GM23338 (cell line): Measurements from ENCODE around the gene SLC23A3. TPM values are rescaled to one million over a fixed set of nuclear protein-coding genes. Genes with fewer than 3 reads are reported as not detected.

Source experiments
- ATAC-seq: fragments of 200-7000 bp; cut with Tn5 transposase; 3 replicates; pipeline ENCODE4 v1.9.1; 2020
- DNase-seq: peaks from one replicate; pipeline ENCODE4 v3.0.0-alpha.2; 2015; ENCODE audit warnings: low spot score
- H2AFZ ChIP-seq: fragments of 200-600 bp; sonication (generic); 2 replicates; pipeline ENCODE4 v1.8.0; 2016; ENCODE audit warnings: antibody characterized with exemption, mild to moderate bottlenecking, moderate library complexity
- H3F3A ChIP-seq: fragments of 200-600 bp; sonication (generic); replicated peaks from 2 replicates; pipeline ENCODE4 v1.8.0; 2017; ENCODE audit warnings: antibody characterized with exemption, mixed run types, low read depth
- H3K27ac ChIP-seq: fragments of 200-600 bp; sonication (generic); 2 replicates; pipeline ENCODE4 v1.6.1; 2016; ENCODE audit warnings: low read depth
- H3K27me3 ChIP-seq: fragments of 200-600 bp; sonication (generic); 2 replicates; pipeline ENCODE4 v1.8.0; 2016; ENCODE audit warnings: mild to moderate bottlenecking, mixed run types, moderate library complexity; ENCODE audit not compliant: insufficient read depth
- H3K36me3 ChIP-seq: fragments of 200-600 bp; sonication (generic); 2 replicates; pipeline ENCODE4 v1.8.0; 2016; ENCODE audit warnings: mild to moderate bottlenecking; ENCODE audit not compliant: insufficient read depth
- H3K4me1 ChIP-seq: fragments of 200-600 bp; sonication (generic); 2 replicates; pipeline ENCODE4 v1.8.0; 2016; ENCODE audit warnings: mild to moderate bottlenecking, moderate library complexity; ENCODE audit not compliant: insufficient read depth
- H3K4me2 ChIP-seq: fragments of 200-600 bp; sonication (generic); 2 replicates; pipeline ENCODE4 v1.7.1; 2017; ENCODE audit warnings: mixed run types
- H3K4me3 ChIP-seq: fragments of 200-600 bp; sonication (generic); 2 replicates; pipeline ENCODE4 v1.6.1; 2016; ENCODE audit warnings: mixed run types
- H3K79me2 ChIP-seq: fragments of 200-600 bp; sonication (generic); replicated peaks from 2 replicates; pipeline ENCODE4 v1.8.0; 2017; ENCODE audit warnings: mild to moderate bottlenecking; ENCODE audit not compliant: insufficient read depth
- H3K9me2 ChIP-seq: fragments of 200-600 bp; sonication (generic); 2 replicates; pipeline ENCODE4 v1.8.0; 2017; ENCODE audit not compliant: insufficient read depth
- H4K20me1 ChIP-seq: fragments of 200-600 bp; sonication (generic); replicated peaks from 2 replicates; pipeline ENCODE4 v1.8.0; 2017; ENCODE audit warnings: mild to moderate bottlenecking; ENCODE audit not compliant: insufficient read depth
- H3K27ac Mint-ChIP-seq: 2 replicates; pipeline ENCODE4 v1.8.0; 2020; ENCODE audit warnings: inconsistent platforms, mild to moderate bottlenecking, moderate library complexity, mixed read lengths
- H3K27me3 Mint-ChIP-seq: 3 replicates; pipeline ENCODE4 v1.8.0; 2022; ENCODE audit warnings: low read depth, mild to moderate bottlenecking, moderate library complexity, mixed read lengths, inconsistent platforms; ENCODE audit not compliant: insufficient read depth, poor library complexity
- H3K36me3 Mint-ChIP-seq: 3 replicates; pipeline ENCODE4 v1.8.0; 2021; ENCODE audit warnings: low read depth, mild to moderate bottlenecking, inconsistent platforms, moderate library complexity, mixed read lengths
- H3K4me1 Mint-ChIP-seq: 3 replicates; pipeline ENCODE4 v1.8.0; 2020; ENCODE audit warnings: mild to moderate bottlenecking, inconsistent platforms, mixed read lengths
- H3K4me3 Mint-ChIP-seq: 3 replicates; pipeline ENCODE4 v1.8.0; 2021; ENCODE audit warnings: moderate library complexity, mild to moderate bottlenecking, inconsistent platforms, mixed read lengths
- H3K9me3 Mint-ChIP-seq: 3 replicates; pipeline ENCODE4 v1.8.0; 2020; ENCODE audit warnings: moderate library complexity, mild to moderate bottlenecking, inconsistent platforms, mixed read lengths
- ETS1 ChIP-seq: IDR thresholded peaks from 2 replicates; pipeline ENCODE4 v1.6.1; 2016; ENCODE audit warnings: antibody characterized with exemption
- EZH2 ChIP-seq: fragments of 200-600 bp; sonication (generic); IDR thresholded peaks from one replicate; pipeline ENCODE4 v1.8.0; 2017; ENCODE audit warnings: antibody characterized with exemption, mild to moderate bottlenecking, low read depth; ENCODE audit not compliant: unreplicated experiment
- EZH2phosphoT487 ChIP-seq: fragments of 200-600 bp; sonication (generic); IDR thresholded peaks from one replicate; pipeline ENCODE4 v1.8.1; 2018; ENCODE audit warnings: antibody characterized with exemption; ENCODE audit not compliant: unreplicated experiment
- NANOG ChIP-seq: IDR thresholded peaks from 2 replicates; pipeline ENCODE4 v1.6.1; 2016; ENCODE audit warnings: antibody characterized with exemption, borderline replicate concordance
- polyA plus RNA-seq: library from polyadenylated mRNA; unstranded; fragments of >200 nt; fragmentation: Nextera tagmentation; extraction: Ambion mirVana; gene quantifications from 2 replicates; pipeline ENCODE4 v1.2.1, GENCODE V29; 2016
- total RNA-seq: library from RNA; depleted of rRNA; stranded (reverse); fragments of >200 nt; shearing (Covaris generic); gene quantifications from 2 replicates; pipeline ENCODE4 v1.2.3, GENCODE V29; 2014
- TF ChIP-seq, protein P1 (sequence below): fragments of 250-450 bp; sonication (Bioruptor Pico); IDR thresholded peaks from 2 replicates; pipeline ENCODE4 v1.5.0; 2020; ENCODE audit warnings: mild to moderate bottlenecking, moderate library complexity

Gene SLC23A3
- total and polyA plus RNA-seq, 2 experiments from 2014 or later, result 0.10 to 0.73 TPM

DNA sequence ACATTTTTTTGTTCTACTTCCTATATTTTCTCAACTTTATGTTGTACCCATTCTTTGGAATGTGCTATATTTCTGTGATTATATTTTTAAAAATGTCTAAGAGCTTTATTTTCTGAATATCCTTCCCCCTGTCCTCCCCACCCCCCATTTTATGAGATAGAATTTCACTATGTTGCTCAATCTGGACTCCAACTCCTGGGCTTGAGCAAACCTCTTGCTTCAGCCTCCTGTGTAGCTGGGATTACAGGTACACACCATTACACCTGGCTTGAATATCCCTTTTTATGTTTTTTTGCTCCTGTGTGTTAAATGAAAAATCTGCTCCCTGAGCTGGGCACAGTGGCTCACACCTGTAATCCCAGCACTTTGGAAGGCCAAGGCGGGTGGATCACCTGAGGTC is 27.6 kb upstream of the SLC23A3 start:
- Histone ChIP-seq H3K4me3 (no peak overlapping the region), H2AFZ (no peak overlapping the region), H3K4me2 (no peak overlapping the region), H3K27ac (no peak overlapping the region), H3K27me3 (no peaks in the 10 kb centered on the region), H4K20me1 (no peaks in the 10 kb centered on the region), H3F3A (no peaks in the 10 kb centered on the region), H3K9me2 (no peaks in the 10 kb centered on the region), H3K79me2 (no peaks in the 10 kb centered on the region), H3K4me1 (no peaks in the 10 kb centered on the region; the same call in 1 of the 2 replicates), H3K36me3 (no peaks in the 10 kb centered on the region)
- Mint-ChIP-seq H3K27me3 (peaks cover 10% of the 10 kb centered on the region), H3K36me3 (no peaks in the 10 kb centered on the region), H3K4me3 (no peak overlapping the region; the same call in 2 of the 3 replicates), H3K9me3 (peaks cover 6% of the 10 kb centered on the region; the same call in 1 of the 3 replicates), H3K27ac (no peak overlapping the region), H3K4me1 (peaks cover 10% of the 10 kb centered on the region; the same call in 2 of the 3 replicates)
- no peak for DNase-seq
- TF ChIP-seq ETS1 (no peak), EZH2phosphoT487 (no peak), EZH2 (no peak), NANOG (no peak)
- TF ChIP-seq, protein P1, sequence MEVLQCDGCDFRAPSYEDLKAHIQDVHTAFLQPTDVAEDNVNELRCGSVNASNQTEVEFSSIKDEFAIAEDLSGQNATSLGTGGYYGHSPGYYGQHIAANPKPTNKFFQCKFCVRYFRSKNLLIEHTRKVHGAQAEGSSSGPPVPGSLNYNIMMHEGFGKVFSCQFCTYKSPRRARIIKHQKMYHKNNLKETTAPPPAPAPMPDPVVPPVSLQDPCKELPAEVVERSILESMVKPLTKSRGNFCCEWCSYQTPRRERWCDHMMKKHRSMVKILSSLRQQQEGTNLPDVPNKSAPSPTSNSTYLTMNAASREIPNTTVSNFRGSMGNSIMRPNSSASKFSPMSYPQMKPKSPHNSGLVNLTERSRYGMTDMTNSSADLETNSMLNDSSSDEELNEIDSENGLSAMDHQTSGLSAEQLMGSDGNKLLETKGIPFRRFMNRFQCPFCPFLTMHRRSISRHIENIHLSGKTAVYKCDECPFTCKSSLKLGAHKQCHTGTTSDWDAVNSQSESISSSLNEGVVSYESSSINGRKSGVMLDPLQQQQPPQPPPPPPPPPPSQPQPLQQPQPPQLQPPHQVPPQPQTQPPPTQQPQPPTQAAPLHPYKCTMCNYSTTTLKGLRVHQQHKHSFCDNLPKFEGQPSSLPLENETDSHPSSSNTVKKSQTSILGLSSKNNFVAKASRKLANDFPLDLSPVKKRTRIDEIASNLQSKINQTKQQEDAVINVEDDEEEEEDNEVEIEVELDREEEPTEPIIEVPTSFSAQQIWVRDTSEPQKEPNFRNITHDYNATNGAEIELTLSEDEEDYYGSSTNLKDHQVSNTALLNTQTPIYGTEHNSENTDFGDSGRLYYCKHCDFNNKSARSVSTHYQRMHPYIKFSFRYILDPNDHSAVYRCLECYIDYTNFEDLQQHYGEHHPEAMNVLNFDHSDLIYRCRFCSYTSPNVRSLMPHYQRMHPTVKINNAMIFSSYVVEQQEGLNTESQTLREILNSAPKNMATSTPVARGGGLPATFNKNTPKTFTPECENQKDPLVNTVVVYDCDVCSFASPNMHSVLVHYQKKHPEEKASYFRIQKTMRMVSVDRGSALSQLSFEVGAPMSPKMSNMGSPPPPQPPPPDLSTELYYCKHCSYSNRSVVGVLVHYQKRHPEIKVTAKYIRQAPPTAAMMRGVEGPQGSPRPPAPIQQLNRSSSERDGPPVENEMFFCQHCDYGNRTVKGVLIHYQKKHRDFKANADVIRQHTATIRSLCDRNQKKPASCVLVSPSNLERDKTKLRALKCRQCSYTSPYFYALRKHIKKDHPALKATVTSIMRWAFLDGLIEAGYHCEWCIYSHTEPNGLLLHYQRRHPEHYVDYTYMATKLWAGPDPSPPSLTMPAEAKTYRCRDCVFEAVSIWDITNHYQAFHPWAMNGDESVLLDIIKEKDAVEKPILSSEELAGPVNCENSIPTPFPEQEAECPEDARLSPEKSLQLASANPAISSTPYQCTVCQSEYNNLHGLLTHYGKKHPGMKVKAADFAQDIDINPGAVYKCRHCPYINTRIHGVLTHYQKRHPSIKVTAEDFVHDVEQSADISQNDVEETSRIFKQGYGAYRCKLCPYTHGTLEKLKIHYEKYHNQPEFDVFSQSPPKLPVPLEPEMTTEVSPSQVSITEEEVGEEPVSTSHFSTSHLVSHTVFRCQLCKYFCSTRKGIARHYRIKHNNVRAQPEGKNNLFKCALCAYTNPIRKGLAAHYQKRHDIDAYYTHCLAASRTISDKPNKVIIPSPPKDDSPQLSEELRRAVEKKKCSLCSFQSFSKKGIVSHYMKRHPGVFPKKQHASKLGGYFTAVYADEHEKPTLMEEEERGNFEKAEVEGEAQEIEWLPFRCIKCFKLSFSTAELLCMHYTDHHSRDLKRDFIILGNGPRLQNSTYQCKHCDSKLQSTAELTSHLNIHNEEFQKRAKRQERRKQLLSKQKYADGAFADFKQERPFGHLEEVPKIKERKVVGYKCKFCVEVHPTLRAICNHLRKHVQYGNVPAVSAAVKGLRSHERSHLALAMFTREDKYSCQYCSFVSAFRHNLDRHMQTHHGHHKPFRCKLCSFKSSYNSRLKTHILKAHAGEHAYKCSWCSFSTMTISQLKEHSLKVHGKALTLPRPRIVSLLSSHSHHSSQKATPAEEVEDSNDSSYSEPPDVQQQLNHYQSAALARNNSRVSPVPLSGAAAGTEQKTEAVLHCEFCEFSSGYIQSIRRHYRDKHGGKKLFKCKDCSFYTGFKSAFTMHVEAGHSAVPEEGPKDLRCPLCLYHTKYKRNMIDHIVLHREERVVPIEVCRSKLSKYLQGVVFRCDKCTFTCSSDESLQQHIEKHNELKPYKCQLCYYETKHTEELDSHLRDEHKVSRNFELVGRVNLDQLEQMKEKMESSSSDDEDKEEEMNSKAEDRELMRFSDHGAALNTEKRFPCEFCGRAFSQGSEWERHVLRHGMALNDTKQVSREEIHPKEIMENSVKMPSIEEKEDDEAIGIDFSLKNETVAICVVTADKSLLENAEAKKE (CRISPR knock-in tag), result no peak
- ATAC-seq, result no peak
